Mucosa of stomach (tissue), 1 donor: ENCODE data around the gene ICA1.
"Not testable (repeated sequence)": the region's sequence is repeated elsewhere in the genome, so short reads cannot be mapped to it uniquely, and the experiment has no call there.

Experiments
- H3K27me3 ChIP-seq: one replicate; pipeline ENCODE4 v1.7.0; 2013; ENCODE audit warnings: mild to moderate bottlenecking, low read length; ENCODE audit not compliant: control insufficient read depth, insufficient read depth
- H3K36me3 ChIP-seq: one replicate; pipeline ENCODE4 v1.7.0; 2013; ENCODE audit warnings: low read length; ENCODE audit not compliant: control insufficient read depth, insufficient read depth
- H3K4me1 ChIP-seq: one replicate; pipeline ENCODE4 v1.7.0; 2013; ENCODE audit warnings: mild to moderate bottlenecking, low read length; ENCODE audit not compliant: control insufficient read depth, insufficient read depth
- H3K4me3 ChIP-seq: one replicate; pipeline ENCODE4 v1.7.0; 2013; ENCODE audit warnings: low read length
- H3K9ac ChIP-seq: one replicate; pipeline ENCODE4 v1.7.0; 2013; ENCODE audit warnings: mild to moderate bottlenecking, low read length, moderate library complexity
- H3K9me3 ChIP-seq: one replicate; pipeline ENCODE4 v1.7.0; 2013; ENCODE audit warnings: mild to moderate bottlenecking, low read length, moderate library complexity; ENCODE audit not compliant: control insufficient read depth
- donor health status: Pancreatic carcinoma.

ICA1 gene

DNA sequence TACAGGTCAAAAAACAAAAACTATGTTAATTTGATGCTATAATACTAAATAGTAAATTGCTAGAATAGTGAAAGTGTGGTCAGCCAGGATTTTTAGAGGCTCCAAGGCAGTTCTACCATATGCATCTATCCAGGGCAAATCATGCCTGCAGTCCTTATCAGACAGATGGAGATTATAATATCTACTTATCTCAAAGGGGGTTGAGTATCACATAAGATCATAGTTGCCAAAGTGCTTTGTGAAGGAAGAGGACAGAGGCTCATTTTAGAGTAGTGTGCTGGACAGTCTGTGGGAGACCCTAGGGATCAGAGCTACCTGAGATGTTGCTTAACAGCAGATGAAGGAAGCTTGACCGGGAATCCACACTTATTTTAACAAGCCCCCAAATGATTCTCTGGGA, 3.2 kb downstream of the ICA1 start:
- Histone ChIP-seq H3K4me3 (no peak overlapping the region), H3K36me3 (no peaks in the 10 kb centered on the region), H3K9ac (no peak overlapping the region), H3K4me1 (peaks cover 24% of the 10 kb centered on the region), H3K27me3 (no peaks in the 10 kb centered on the region), H3K9me3 (no peaks in the 10 kb centered on the region)

DNA sequence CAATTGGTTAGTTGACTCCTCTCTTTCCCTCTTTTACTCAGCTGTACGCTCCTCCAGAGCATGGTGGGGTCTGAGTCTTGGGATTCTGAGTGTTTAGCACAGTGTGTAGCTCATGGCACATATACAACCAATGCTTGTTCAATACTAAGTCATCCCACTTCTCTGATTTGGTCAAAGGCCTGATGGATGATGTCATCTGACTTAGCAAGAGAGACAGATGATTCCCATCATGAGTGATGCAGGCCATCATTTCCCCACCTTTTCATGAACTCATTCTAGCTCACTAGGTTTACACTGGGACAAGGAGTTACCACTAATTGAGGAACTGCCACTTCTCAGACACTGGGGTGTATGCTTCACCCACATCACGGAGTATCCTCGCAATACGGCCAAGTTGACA, 3.8 kb downstream of the ICA1 start:
- no peaks in the 10 kb centered on the region for H3K36me3 ChIP-seq
- no peaks in the 10 kb centered on the region for H3K27me3 ChIP-seq
- peaks cover 24% of the 10 kb centered on the region for H3K4me1 ChIP-seq
- H3K9ac ChIP-seq, result no peak overlapping the region
- H3K4me3 ChIP-seq, result no peak overlapping the region
- no peaks in the 10 kb centered on the region for H3K9me3 ChIP-seq

DNA sequence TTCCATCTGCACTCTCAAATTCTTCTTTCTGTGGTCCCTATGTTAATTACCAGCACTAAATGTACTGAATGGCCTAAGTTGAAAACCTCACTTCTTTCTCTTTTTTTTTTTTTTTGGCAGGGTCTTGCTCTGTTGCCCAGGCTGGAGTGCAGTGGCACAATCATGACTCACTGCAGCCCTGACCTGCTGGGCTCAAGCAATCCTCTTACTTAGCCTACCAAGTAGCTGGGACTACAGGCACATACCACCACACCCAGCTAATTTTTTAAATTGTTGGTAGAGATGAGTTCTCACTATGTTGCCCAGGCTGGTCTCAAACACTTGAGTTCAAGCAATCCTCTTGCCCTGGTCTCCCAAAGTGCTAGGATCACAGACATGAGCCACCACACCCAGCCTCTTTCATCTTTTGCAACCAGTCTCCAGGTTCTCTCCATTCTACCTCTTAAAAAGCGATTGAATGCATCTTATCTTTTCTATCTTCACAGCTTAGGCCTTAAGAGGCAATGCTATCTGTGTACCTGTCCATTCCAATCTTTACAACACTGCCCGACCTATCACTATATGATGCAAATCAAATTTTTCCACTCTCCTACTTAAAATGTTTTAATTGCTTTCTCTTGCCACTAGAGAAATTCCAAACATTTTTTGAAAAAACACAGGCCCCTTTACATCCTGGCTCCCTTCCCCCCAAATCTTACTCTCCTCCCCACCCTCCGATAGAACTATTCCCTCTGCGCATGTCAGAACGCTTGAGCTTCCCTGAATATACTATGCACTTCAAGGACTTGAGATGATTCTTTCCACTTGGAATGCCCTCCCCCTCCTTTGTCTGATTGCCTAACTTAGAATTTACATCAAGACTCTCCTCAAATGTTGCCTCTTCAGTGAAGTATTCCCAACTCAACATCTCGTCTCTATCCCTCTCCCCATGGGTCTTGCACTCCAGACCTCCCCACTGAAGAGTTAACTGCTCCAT, 6.0 kb downstream of the ICA1 start:
- Histone ChIP-seq H3K36me3 (no peaks in the 10 kb centered on the region), H3K4me1 (peaks cover 24% of the 10 kb centered on the region), H3K27me3 (no peaks in the 10 kb centered on the region), H3K4me3 (no peak overlapping the region), H3K9me3 (no peaks in the 10 kb centered on the region), H3K9ac (no peak overlapping the region)

DNA sequence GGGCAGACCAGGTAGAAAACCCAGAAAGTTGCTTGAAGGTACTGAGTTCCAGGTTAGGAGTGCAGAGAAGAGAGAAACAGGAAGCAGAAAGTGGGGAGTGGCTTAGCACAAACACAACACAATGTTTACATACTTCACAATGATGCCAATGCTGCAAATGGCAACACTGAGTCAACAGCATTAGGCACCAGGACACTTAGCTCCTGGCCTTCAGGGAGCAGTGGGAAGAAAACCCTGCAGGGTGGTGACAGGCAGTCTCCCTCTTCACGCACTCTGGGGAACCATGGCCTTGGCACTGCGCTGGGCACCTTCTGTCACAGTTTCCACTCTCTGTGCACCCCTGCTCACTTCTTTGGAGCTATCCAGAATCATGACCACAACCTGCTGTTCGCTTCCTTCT, 7.3 kb downstream of the ICA1 start:
- peaks cover 20% of the 10 kb centered on the region for H3K4me1 ChIP-seq
- H3K36me3 ChIP-seq, result no peaks in the 10 kb centered on the region
- no peak overlapping the region for H3K4me3 ChIP-seq
- H3K27me3 ChIP-seq, result no peaks in the 10 kb centered on the region
- no peak overlapping the region for H3K9ac ChIP-seq
- H3K9me3 ChIP-seq, result no peaks in the 10 kb centered on the region

DNA sequence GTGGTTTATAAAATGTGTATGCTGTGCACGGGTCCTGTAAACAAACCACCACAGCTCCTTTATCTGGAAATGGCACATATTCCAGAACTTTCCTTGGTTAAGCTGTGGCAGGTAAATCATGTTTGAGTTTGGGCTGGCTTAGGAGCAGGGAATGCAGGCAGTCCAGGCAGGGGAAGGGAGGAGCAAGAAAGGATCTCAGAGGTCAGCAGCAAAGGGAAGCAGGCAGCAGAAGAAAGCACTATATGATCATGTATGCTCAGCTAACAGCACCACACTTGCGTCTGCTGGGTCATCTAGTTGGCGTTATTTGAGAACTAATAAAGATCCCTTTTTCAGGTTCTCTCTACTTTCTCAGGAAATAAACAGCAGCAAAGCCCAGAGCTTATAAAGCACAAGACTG, 7.8 kb downstream of the ICA1 start:
- H3K4me3 ChIP-seq, result no peak overlapping the region
- no peaks in the 10 kb centered on the region for H3K9me3 ChIP-seq
- no peaks in the 10 kb centered on the region for H3K36me3 ChIP-seq
- H3K9ac ChIP-seq, result no peak overlapping the region
- no peaks in the 10 kb centered on the region for H3K27me3 ChIP-seq
- H3K4me1 ChIP-seq, result peaks cover 16% of the 10 kb centered on the region

DNA sequence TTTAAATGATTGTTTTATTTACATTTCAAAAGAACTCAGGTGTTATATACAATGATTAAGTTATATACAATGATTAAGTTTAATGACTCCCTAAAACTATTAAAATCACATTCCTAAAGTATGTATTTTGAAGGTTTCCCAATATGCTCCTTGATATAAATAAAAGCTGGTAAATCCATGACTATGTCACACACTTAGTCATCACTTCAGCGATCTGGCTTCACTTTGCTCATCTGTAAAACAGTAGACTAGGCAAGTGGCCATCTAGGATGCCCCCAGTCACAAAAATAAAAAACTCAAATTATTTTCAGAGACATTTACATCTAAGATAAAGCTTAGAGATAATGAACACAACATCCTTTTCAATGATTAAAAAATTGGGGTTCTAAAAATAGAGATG, 10.8 kb downstream of the ICA1 start:
- H3K4me1 ChIP-seq, result peaks cover 15% of the 10 kb centered on the region
- H3K9ac ChIP-seq, result no peak overlapping the region
- H3K36me3 ChIP-seq, result no peaks in the 10 kb centered on the region
- no peaks in the 10 kb centered on the region for H3K27me3 ChIP-seq
- no peak overlapping the region for H3K4me3 ChIP-seq
- no peaks in the 10 kb centered on the region for H3K9me3 ChIP-seq

DNA sequence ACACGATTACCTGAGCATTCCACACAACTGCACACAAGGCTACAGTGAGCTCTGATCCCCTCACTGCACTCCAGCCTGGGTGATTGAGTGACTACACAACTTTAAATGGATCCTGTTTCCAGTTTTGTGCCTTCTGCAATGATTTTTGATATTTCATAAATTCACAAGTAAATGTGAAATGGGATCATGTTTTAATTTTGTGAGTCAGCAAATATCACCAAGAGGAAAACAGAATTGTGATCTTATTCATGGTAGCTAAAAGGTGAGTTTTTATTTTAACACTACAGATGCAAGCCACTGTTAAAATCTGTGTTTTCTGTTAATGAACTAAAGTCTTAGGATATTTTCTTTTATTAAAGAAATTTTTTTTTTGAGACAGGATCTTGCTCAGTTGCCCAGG, 11.4 kb downstream of the ICA1 start:
- Histone ChIP-seq H3K4me3 (no peak overlapping the region), H3K27me3 (no peaks in the 10 kb centered on the region), H3K9ac (no peak overlapping the region), H3K4me1 (peaks cover 15% of the 10 kb centered on the region), H3K36me3 (no peaks in the 10 kb centered on the region), H3K9me3 (no peaks in the 10 kb centered on the region)

DNA sequence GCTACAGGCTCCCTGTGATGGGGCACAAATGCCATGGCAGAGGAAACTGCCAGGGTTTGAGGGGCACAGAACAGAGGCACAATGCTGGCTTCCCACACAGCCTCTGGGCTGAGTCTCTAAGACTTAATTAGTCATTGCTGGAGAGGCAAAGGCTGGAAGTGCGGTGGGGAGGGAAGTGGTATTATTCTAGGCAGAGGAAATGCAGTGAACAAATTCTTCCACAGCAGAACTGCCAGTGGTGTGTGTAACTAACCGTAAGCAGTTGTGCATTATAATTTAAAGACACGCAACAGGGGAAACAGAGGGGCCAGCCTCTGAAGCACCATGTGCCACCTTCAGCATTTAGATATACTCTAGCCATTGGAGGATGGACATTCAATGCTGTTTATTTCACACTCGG, 12.8 kb downstream of the ICA1 start:
- H3K36me3 ChIP-seq, result no peaks in the 10 kb centered on the region
- no peaks in the 10 kb centered on the region for H3K9me3 ChIP-seq
- peaks cover 2% of the 10 kb centered on the region for H3K4me1 ChIP-seq
- no peak overlapping the region for H3K9ac ChIP-seq
- H3K4me3 ChIP-seq, result no peak overlapping the region
- no peaks in the 10 kb centered on the region for H3K27me3 ChIP-seq

DNA sequence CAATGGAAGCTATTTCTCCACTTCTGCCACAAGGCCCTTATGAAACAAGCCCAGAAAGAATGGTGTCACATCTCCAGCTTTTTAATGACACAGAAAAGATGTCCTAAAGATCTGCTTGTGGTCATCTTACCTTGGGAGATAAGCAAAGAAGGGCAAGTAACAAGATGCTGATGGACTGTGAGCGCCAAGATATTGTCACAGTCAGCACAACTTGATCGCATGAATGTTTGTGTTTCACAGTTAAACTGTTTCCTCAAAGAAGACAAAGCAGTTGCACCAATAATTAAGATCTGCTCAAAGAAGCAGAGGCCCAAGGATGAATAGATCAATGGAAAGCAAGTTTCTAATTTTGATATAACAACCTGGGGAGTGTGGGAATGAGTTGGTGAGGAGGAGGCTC, 15.9 kb downstream of the ICA1 start:
- H3K36me3 ChIP-seq, result no peaks in the 10 kb centered on the region
- no peak overlapping the region for H3K9ac ChIP-seq
- H3K4me1 ChIP-seq, result no peaks in the 10 kb centered on the region
- no peak overlapping the region for H3K4me3 ChIP-seq
- no peaks in the 10 kb centered on the region for H3K27me3 ChIP-seq
- H3K9me3 ChIP-seq, result no peaks in the 10 kb centered on the region

DNA sequence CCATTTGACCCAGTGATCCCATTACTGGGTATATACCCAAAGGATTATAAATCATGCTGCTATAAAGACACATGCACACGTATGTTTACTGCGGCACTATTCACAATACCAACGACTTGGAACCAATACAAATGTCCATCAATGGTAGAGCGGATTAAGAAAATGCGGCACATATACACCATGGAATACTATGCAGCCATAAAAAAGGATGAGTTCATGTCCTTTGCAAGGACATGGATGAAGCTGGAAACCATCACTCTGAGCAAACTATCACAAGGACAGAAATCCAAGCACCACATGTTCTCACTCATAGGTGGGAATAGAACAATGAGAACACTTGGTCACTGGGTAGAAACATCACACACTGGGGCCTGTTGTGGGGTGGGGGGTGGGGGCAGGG, 16.9 kb downstream of the ICA1 start:
- H3K27me3 ChIP-seq, H3K36me3 ChIP-seq, H3K9ac ChIP-seq, H3K4me1 ChIP-seq, H3K4me3 ChIP-seq, H3K9me3 ChIP-seq: not testable (repeated sequence)

DNA sequence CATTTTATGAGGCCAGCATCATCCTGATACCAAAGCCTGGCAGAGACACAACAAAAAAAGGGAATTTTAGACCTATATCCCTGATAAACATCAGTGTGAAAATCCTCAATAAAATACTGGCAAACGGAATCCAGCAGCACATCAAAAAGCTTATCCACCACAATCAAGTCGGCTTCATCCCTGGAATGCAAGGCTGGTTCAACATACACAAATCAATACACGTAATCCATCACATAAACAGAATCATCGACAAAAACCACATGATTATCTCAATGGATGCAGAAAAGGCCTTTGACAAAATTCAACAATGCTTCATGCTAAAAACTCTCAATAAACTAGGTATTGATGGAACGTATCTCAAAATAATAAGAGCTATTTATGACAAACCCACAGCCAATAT, 18.9 kb downstream of the ICA1 start:
- not testable (repeated sequence) for H3K9ac ChIP-seq, H3K36me3 ChIP-seq, H3K4me1 ChIP-seq, H3K9me3 ChIP-seq, H3K4me3 ChIP-seq, H3K27me3 ChIP-seq

DNA sequence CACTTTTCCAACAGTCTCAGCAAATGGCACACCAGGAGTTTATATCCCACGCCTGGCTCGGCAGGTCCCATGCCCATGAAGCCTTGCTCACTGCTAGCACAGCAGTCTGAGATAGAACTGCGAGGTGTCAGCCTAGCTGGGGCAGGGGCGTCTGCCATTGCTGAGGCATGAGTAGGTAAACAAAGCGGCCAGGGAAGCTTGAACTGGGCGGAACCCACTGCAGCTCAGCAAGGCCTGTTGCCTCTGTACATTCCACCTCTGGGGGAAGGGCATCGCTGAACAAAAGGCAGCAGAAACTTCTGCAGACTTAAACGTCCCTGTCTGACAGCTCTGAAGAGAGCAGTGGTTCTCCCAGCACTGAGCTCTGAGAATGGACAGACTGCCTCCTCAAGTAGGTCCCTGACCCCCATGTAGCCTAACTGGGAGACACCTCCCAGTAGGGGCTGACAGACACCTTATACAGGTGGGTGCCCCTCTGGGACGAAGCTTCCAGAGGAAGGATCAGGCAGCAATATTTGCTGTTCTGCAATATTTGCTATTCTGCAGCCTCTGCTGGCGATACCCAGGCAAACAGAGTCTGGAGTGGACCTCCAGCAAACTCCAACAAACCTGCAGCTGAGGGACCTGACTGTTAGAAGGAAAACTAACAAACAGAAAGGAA, 22.1 kb downstream of the ICA1 start:
- H3K36me3 ChIP-seq, H3K4me1 ChIP-seq, H3K4me3 ChIP-seq, H3K27me3 ChIP-seq, H3K9ac ChIP-seq, H3K9me3 ChIP-seq: not testable (repeated sequence)
